Tibial artery (tissue), 4 donors: Measurements from ENCODE around the gene PBX1.

Experiments used
- DNase-seq, 2 donors: peaks; one replicate each; pipeline ENCODE4 v3.0.0-alpha.2; 2019
- H3K27ac ChIP-seq, 2 donors: fragments of 200-600 bp; sonication (generic) in 1 of 2; 1 replicate in 1 of 2; 2 replicates in 1 of 2; pipeline ENCODE4 v1.5.1; 2018 to 2019; ENCODE audit warnings: mild to moderate bottlenecking in 1 of 2
- H3K27me3 ChIP-seq, 2 donors: fragments of 200-600 bp; sonication (generic) in 1 of 2; one replicate each; pipeline versions ENCODE4 v1.5.1 to v1.6.0; 2016 to 2019
- H3K36me3 ChIP-seq, 3 donors: fragments of 200-600 bp; sonication (generic) in 2 of 3; one replicate each; pipeline ENCODE4 v1.5.1; 2016 to 2019; ENCODE audit warnings: mild to moderate bottlenecking in 2 of 3
- H3K4me1 ChIP-seq, 4 donors: fragments of 200-600 bp; sonication (generic) in 2 of 4; 1 replicate in 3 of 4; 2 replicates in 1 of 4; pipeline ENCODE4 v1.5.1; 2016 to 2019
- H3K4me3 ChIP-seq, 2 donors: fragments of 200-600 bp; sonication (generic) in 1 of 2; 1 replicate in 1 of 2; 2 replicates in 1 of 2; pipeline ENCODE4 v1.5.1; 2018 to 2019; ENCODE audit warnings: mild to moderate bottlenecking in 2 of 2
- H3K9me3 ChIP-seq, 3 donors: fragments of 200-600 bp; sonication (generic) in 1 of 3; one replicate each; pipeline ENCODE4 v1.5.1; 2016 to 2019
- intact Hi-C: fragments of 100-400 bp; cut with DNase I; formaldehyde crosslinking; loops from one replicate; pipeline ENCODE4 v1.15.0; 2023; ENCODE audit warnings: low total_unique reads
- TF ChIP-seq, protein P1 (sequence below), 2 experiments: fragments of 200-600 bp in 1 of 2; fragments of 450-650 bp in 1 of 2; IDR thresholded peaks; one replicate each; pipeline ENCODE4 v1.5.1; 2017 to 2019; ENCODE audit warnings: antibody characterized with exemption in 2 of 2, mild to moderate bottlenecking in 1 of 2, moderate library complexity in 1 of 2

The PBX1 gene

DNA sequence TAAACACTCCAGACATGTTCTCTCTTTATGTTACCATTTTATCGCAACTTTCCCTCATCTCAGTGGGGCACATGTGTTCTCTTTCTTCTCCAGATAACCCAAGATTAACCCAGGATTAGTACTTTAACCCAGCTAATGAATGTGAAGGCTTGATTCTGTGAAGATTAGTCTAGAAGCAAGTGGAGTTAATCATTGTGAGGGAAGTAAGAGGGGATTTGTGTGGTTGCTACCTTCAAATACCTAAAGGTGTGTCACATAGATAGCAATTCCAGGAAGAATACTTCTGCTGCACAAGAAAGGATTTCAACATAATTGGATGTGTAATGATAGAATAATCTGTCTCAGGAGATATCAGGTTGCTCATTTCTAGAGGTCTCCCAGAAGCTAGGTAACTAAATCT, 327.1 kb downstream of the PBX1 start:
- no peaks in the 10 kb centered on the region for H3K4me1 ChIP-seq
- no peaks in the 10 kb centered on the region for H3K27me3 ChIP-seq
- H3K36me3 ChIP-seq, result peaks cover 0 to 7% (median 5%) of the 10 kb centered on the region in 3 donors
- DNase-seq, result no peak
- intact Hi-C loops, result no loop called here
- H3K4me3 ChIP-seq, result no peak overlapping the region
- H3K9me3 ChIP-seq, result no peaks in the 10 kb centered on the region
- H3K27ac ChIP-seq, result no peak overlapping the region
- TF ChIP-seq, protein P1, sequence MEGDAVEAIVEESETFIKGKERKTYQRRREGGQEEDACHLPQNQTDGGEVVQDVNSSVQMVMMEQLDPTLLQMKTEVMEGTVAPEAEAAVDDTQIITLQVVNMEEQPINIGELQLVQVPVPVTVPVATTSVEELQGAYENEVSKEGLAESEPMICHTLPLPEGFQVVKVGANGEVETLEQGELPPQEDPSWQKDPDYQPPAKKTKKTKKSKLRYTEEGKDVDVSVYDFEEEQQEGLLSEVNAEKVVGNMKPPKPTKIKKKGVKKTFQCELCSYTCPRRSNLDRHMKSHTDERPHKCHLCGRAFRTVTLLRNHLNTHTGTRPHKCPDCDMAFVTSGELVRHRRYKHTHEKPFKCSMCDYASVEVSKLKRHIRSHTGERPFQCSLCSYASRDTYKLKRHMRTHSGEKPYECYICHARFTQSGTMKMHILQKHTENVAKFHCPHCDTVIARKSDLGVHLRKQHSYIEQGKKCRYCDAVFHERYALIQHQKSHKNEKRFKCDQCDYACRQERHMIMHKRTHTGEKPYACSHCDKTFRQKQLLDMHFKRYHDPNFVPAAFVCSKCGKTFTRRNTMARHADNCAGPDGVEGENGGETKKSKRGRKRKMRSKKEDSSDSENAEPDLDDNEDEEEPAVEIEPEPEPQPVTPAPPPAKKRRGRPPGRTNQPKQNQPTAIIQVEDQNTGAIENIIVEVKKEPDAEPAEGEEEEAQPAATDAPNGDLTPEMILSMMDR (IDR thresholded peaks at IDR 0.05), result no peak

DNA sequence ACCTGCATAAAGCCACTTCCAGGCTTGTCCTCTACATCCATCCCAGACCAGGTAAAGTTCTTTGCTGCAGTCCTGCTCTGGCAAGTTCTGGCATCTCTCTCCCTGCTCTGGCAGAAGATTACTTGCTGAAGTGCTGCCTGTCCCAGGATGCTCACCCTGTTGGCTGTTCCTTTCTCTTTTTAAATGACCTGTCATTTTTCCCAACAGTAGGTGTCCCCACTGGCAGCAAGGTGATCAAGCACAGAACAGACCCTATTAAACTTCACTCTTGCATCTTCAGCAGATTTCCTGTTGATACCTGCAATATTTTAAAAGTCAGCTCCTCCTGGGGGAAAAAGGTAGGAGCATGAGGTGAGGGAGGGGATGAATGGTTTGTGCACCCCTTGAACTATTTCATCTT, 332.6 kb downstream of the PBX1 start:
- no peaks in the 10 kb centered on the region for H3K36me3 ChIP-seq

DNA sequence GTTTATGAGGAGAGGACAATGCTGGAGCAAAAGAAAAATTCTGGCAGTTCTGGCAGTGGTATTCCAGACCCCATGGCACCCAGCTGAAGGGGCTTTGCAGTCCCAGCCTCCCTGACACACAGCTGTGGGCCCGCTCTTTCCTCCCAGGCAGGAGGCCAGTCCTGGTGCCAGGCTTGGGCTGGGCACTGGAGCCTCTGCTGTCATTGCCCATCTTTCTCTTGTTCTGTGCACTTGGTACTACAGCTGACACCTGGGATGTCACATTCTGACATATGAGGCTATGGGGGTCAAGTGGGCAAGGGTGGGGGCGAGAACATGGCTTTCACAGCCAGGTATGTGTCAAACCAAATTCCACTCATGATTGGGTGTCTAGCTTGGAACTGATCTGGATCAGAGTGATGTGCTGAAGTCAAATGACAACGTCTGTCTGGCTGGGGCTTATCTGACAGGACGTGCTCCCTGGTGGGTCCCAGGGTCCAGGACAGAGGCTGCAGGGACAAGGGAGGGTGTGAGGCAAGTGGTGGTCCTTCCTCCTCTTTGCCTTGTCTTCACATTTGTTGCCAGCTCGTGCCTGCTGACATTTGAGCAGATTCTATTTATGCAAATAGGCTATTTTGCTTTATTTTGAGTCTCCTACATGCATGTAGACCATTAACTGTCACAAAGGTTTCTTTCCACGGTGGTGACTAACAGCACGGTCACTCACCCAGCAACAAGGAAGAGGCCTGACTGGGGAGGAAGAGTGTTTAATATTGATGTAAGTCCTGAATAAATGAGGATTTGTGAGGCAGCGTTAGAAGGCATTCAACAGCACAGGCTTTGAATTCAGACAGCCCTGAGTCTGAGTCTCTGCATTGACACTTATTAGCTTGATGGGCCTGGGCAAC, 336.3 kb downstream of the PBX1 start:
- no peaks in the 10 kb centered on the region for H3K4me1 ChIP-seq
- TF ChIP-seq, protein P1 (IDR thresholded peaks at IDR 0.05), result no peak
- DNase-seq, result no peak
- H3K27me3 ChIP-seq, result no peaks in the 10 kb centered on the region
- no peaks in the 10 kb centered on the region for H3K36me3 ChIP-seq
- intact Hi-C loops, result no loop called here
- H3K9me3 ChIP-seq, result peaks cover 0 to 8% (median 0%) of the 10 kb centered on the region in 3 donors
- H3K4me3 ChIP-seq, result no peak overlapping the region
- no peak overlapping the region for H3K27ac ChIP-seq

More for the DNA sequence above, 332.6 kb downstream of the PBX1 start:
- no peaks in the 10 kb centered on the region for H3K27me3 ChIP-seq
- H3K4me3 ChIP-seq, result no peak overlapping the region
- H3K4me1 ChIP-seq, result no peaks in the 10 kb centered on the region
- DNase-seq, result no peak
- intact Hi-C loops, result no loop called here
- no peaks in the 10 kb centered on the region for H3K9me3 ChIP-seq
- H3K27ac ChIP-seq, result no peak overlapping the region
- TF ChIP-seq, protein P1 (IDR thresholded peaks at IDR 0.05), result no peak

DNA sequence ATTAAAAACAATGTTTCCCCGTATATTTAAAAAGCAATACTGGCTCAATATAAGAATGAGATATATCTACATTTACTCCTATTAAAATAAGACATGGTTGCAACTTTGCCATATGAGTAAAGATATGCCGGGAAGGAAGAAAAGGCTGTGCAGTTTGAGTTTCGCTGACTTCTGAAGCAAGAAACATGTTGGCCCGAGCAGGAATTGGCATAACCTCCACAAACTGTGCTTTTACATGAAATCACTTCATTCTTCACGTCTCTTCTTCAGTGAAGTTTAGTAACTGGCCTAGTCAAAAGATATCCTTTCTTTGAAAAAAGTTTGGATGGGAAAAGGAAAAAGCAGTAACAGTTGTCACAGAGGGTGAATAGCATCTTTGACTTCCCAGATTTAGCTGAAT, 342.0 kb downstream of the PBX1 start:
- Histone ChIP-seq H3K36me3 (no peaks in the 10 kb centered on the region), H3K9me3 (peaks cover 0 to 8% (median 0%) of the 10 kb centered on the region in 3 donors), H3K27me3 (no peaks in the 10 kb centered on the region), H3K4me1 (no peaks in the 10 kb centered on the region), H3K4me3 (no peak overlapping the region), H3K27ac (no peak overlapping the region)
- no peak for DNase-seq
- intact Hi-C loops, result no loop called here
- TF ChIP-seq, protein P1 (IDR thresholded peaks at IDR 0.05), result no peak
